SK-N-SH (cell line): ENCODE data around the gene TMEM80. TPM values are rescaled to one million over a fixed set of nuclear protein-coding genes. Genes with fewer than 3 reads are reported as not detected.

Source experiments
- CTCF ChIA-PET: fragments of 300-600, 350-600 bp; formaldehyde crosslinking; extraction: SDS; loops from one replicate; lab custom pipeline; 2021; lab: Yijun Ruan, JAX
- POLR2A ChIA-PET: fragments of 350-600 bp; sonication (Branson Sonifier 250); formaldehyde crosslinking; extraction: SDS; loops from one replicate; lab custom pipeline; 2020; ENCODE audit warnings: antibody characterized with exemption, inconsistent platforms; lab: Yijun Ruan, JAX
- DNase-seq: peaks from one replicate; pipeline ENCODE4 v3.0.0; 2012
- H2AFZ ChIP-seq: fragments of 200-600 bp; sonication (generic); 2 replicates; pipeline ENCODE4 v1.8.1; 2016; ENCODE audit warnings: antibody characterized with exemption, mild to moderate bottlenecking, low read depth
- H3F3A ChIP-seq: fragments of 200-600 bp; sonication (generic); replicated peaks from 2 replicates; pipeline ENCODE3; 2016; ENCODE audit warnings: antibody characterized with exemption, mild to moderate bottlenecking; ENCODE audit not compliant: insufficient read depth
- H3K27ac ChIP-seq, 2 experiments: fragments of 200-500 bp in 1 of 2; fragments of 200-600 bp in 1 of 2; sonication (Bioruptor generic) in 1 of 2; sonication (generic), shearing (Covaris generic) in 1 of 2; 2 replicates each; pipeline versions ENCODE4 v1.5.1 to v1.6.1; 2014 to 2016; ENCODE audit warnings: low read depth in 2 of 2, inconsistent platforms in 1 of 2, low read length in 1 of 2, mild to moderate bottlenecking in 1 of 2, mixed read lengths in 1 of 2
- H3K27me3 ChIP-seq: fragments of 200-600 bp; sonication (generic), shearing (Covaris generic); 2 replicates; pipeline ENCODE4 v1.6.1; 2016; ENCODE audit warnings: mixed run types; ENCODE audit not compliant: insufficient read depth
- H3K36me3 ChIP-seq, 2 experiments: fragments of 200-500 bp in 1 of 2; fragments of 200-600 bp in 1 of 2; sonication (Bioruptor generic) in 1 of 2; sonication (generic) in 1 of 2; replicated peaks in 1 of 2; 2 replicates each; pipeline versions ENCODE3 to v1.5.1; 2014 to 2016; ENCODE audit warnings: low read length in 1 of 2, mild to moderate bottlenecking in 1 of 2; ENCODE audit not compliant: insufficient read depth in 2 of 2, control insufficient read depth in 1 of 2
- H3K4me1 ChIP-seq, 2 experiments: fragments of 200-500 bp in 1 of 2; fragments of 200-600 bp in 1 of 2; sonication (Bioruptor generic) in 1 of 2; sonication (generic), shearing (Covaris generic) in 1 of 2; 2 replicates each; pipeline versions ENCODE4 v1.5.1 to v1.6.1; 2014 to 2016; ENCODE audit warnings: low read depth in 1 of 2, low read length in 1 of 2, mixed run types in 1 of 2; ENCODE audit not compliant: insufficient read depth in 2 of 2, control insufficient read depth in 1 of 2
- H3K4me2 ChIP-seq: fragments of 200-600 bp; sonication (generic), shearing (Covaris generic); 2 replicates; pipeline ENCODE4 v1.6.1; 2017; ENCODE audit warnings: mixed run types
- H3K4me3 ChIP-seq, 2 experiments: fragments of 200-500 bp in 1 of 2; fragments of 200-600 bp in 1 of 2; sonication (Bioruptor generic) in 1 of 2; sonication (generic), shearing (Covaris generic) in 1 of 2; 2 replicates each; pipeline versions ENCODE4 v1.5.1 to v1.8.1; 2014 to 2016; ENCODE audit warnings: low read depth in 2 of 2, inconsistent platforms in 1 of 2, low read length in 1 of 2, mild to moderate bottlenecking in 1 of 2, mixed read lengths in 1 of 2, moderate library complexity in 1 of 2
- H3K79me2 ChIP-seq: fragments of 200-600 bp; sonication (generic); 2 replicates; pipeline ENCODE4 v1.8.1; 2017; ENCODE audit warnings: mild to moderate bottlenecking; ENCODE audit not compliant: insufficient read depth
- H3K9ac ChIP-seq: fragments of 200-600 bp; sonication (generic); 2 replicates; pipeline ENCODE4 v1.6.1; 2017; ENCODE audit warnings: mixed run types
- H3K9me2 ChIP-seq: fragments of 200-600 bp; sonication (generic); 2 replicates; pipeline ENCODE4 v1.6.1; 2017; ENCODE audit warnings: mixed run types
- H3K9me3 ChIP-seq: fragments of 200-600 bp; sonication (generic); 2 replicates; pipeline ENCODE4 v1.6.1; 2017; ENCODE audit warnings: mixed run types, mild to moderate bottlenecking, moderate library complexity
- H4K20me1 ChIP-seq: fragments of 200-600 bp; sonication (generic); 2 replicates; pipeline ENCODE4 v1.6.1; 2017; ENCODE audit warnings: mild to moderate bottlenecking, mixed run types; ENCODE audit not compliant: insufficient read depth
- CHD2 ChIP-seq: fragments of 150-350 bp; IDR thresholded peaks from 2 replicates; pipeline ENCODE4 v1.6.1; 2018; ENCODE audit warnings: low read length; ENCODE audit not compliant: partially characterized antibody
- ELF1 ChIP-seq: IDR thresholded peaks from 2 replicates; pipeline ENCODE4 v1.4.0; 2012
- EP300 ChIP-seq, 2 experiments: IDR thresholded peaks; 2 replicates each; pipeline versions ENCODE4 v1.4.0 to v1.6.1; 2012; ENCODE audit warnings: borderline replicate concordance in 1 of 2, low read depth in 1 of 2, low read length in 1 of 2
- FOSL2 ChIP-seq: IDR thresholded peaks from 2 replicates; pipeline ENCODE4 v1.4.0; 2012; ENCODE audit warnings: low read depth, mild to moderate bottlenecking, moderate library complexity, borderline replicate concordance
- FOXM1 ChIP-seq: IDR thresholded peaks from 2 replicates; pipeline ENCODE4 v1.4.0; 2012; ENCODE audit warnings: low read depth, mild to moderate bottlenecking
- GABPA ChIP-seq: IDR thresholded peaks from 2 replicates; pipeline ENCODE4 v1.4.0; 2012; ENCODE audit warnings: low read depth, mild to moderate bottlenecking
- MEF2A ChIP-seq: IDR thresholded peaks from 2 replicates; pipeline ENCODE4 v1.4.0; 2012; ENCODE audit warnings: low read depth, borderline replicate concordance
- MXI1 ChIP-seq: IDR thresholded peaks from 2 replicates; pipeline ENCODE4 v1.6.1; 2012; ENCODE audit warnings: mild to moderate bottlenecking, low read depth, low read length, improper control_type of control experiment
- NRF1 ChIP-seq: IDR thresholded peaks from 2 replicates; pipeline ENCODE4 v1.6.1; 2012; ENCODE audit warnings: low read depth, mild to moderate bottlenecking, low read length
- PBX3 ChIP-seq: IDR thresholded peaks from 2 replicates; pipeline ENCODE4; 2012
- POLR2AphosphoS5 ChIP-seq: IDR thresholded peaks from 2 replicates; pipeline ENCODE4 v1.6.1; 2012; ENCODE audit warnings: low read depth, low read length
- RCOR1 ChIP-seq: fragments of 150-350 bp; IDR thresholded peaks from 2 replicates; pipeline ENCODE4 v1.6.1; 2017; ENCODE audit warnings: antibody characterized with exemption, low read length
- SIN3A ChIP-seq: IDR thresholded peaks from 2 replicates; pipeline ENCODE4 v1.6.1; 2012; ENCODE audit warnings: low read depth, mild to moderate bottlenecking, low read length, moderate library complexity, borderline replicate concordance
- SMC3 ChIP-seq: IDR thresholded peaks from 2 replicates; pipeline ENCODE4 v1.6.1; 2012; ENCODE audit warnings: low read depth, low read length, improper control_type of control experiment
- TCF12 ChIP-seq: IDR thresholded peaks from 2 replicates; pipeline ENCODE4 v1.4.0; 2012
- TEAD4 ChIP-seq: IDR thresholded peaks from 2 replicates; pipeline ENCODE4 v1.4.0; 2012; ENCODE audit warnings: mild to moderate bottlenecking, borderline replicate concordance; ENCODE audit not compliant: insufficient read depth
- USF2 ChIP-seq: fragments of 150-350 bp; IDR thresholded peaks from 2 replicates; pipeline ENCODE4 v1.6.1; 2017; ENCODE audit warnings: antibody characterized with exemption, low read length, low read depth, borderline replicate concordance
- WGBS: methylation state at CpG from one replicate; pipeline ENCODE4 v1.1.6; 2017; ENCODE audit warnings: low lambda C conversion rate; 5-methylcytosine and 5-hydroxymethylcytosine counted together
- polyA plus RNA-seq, 3 experiments: library from polyadenylated mRNA; depleted of rRNA; stranded (reverse); fragments of >200 nt; gene quantifications; 2 replicates each; pipeline ENCODE4 v1.2.3, GENCODE V29; 2012
- TF ChIP-seq, protein P1 (sequence below): IDR thresholded peaks from 2 replicates; pipeline ENCODE4 v1.4.0; 2012; ENCODE audit warnings: low read depth, borderline replicate concordance
- TF ChIP-seq, protein P2 (sequence below): fragments of 150-350 bp; IDR thresholded peaks from 2 replicates; pipeline ENCODE4 v1.6.1; 2016; ENCODE audit warnings: mild to moderate bottlenecking, low read depth, low read length
- TF ChIP-seq, protein P3 (sequence below): fragments of 200-600 bp; sonication (generic); IDR thresholded peaks from 2 replicates; pipeline ENCODE4 v1.6.1; 2017; ENCODE audit warnings: antibody characterized with exemption, mild to moderate bottlenecking, moderate library complexity

Gene TMEM80
- polyA plus RNA-seq, 1 of the 3 experiments (the other 2 are of a cell fraction): 40.4 TPM

DNA sequence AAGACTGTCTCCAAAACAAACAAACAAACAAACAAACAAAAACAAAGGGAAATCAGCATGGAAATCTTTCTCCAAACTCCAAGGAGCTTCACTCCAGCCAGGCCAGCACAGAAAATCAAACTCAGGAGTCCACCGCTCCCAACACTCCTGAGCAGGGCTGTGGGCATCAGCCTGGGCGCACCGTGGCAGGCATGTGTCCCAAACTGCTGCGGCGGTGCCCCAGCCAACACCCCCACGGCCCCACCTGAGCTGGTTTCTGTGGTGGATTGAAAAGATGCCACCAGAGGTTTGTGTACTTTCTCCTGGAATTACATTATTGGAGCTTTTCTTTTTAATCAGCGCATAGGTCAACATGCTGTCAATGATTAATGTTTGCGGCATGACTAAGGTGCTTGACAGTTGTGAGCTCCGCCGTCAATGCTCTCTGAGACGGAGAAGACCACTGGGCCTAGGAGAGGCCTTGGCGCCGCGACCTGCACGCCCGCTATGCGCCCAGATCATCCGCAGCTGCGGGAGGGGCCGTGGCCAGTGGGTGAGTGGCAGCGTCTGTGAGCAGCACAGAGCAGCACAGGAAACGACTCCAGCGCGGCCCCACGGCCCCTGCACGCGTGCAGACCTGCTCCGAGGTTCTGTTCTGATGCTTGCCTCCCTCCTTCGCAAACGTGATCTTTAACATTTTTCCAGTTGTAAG, 40.4 kb upstream of the TMEM80 start:
- CTCF ChIA-PET: interaction anchor here (0.8 kb wide), 1 partner anchor 42 kb away, joined by 3 read pairs; no protein-coding TSS in a partner anchor
- peaks cover 0 to 26% of the 10 kb centered on the region in 2 experiments for H3K36me3 ChIP-seq
- H3K4me3 ChIP-seq: no peak overlapping the region
- no peak for DNase-seq
- H3K27ac ChIP-seq: no peak overlapping the region
- 94% methylated on average over 24 of the region's 30 CpGs for WGBS
- H2AFZ ChIP-seq: no peak overlapping the region
- H4K20me1 ChIP-seq: no peaks in the 10 kb centered on the region
- no peaks in the 10 kb centered on the region for H3K9me2 ChIP-seq
- no peaks in the 10 kb centered on the region for H3K9me3 ChIP-seq
- no peaks in the 10 kb centered on the region for H3K4me1 ChIP-seq
- no peak overlapping the region for H3K9ac ChIP-seq
- peaks cover 8% of the 10 kb centered on the region for H3F3A ChIP-seq
- TF ChIP-seq POLR2AphosphoS5 (no peak), RCOR1 (no peak), GABPA (no peak), SMC3 (no peak), MEF2A (no peak), NRF1 (no peak), EP300 (IDR thresholded peaks at IDR 0.05; ENCODE audit: borderline replicate concordance in 1 of 2, low read depth in 1 of 2, low read length in 1 of 2) (no peak), MXI1 (no peak), CHD2 (no peak), PBX3 (no peak), TCF12 (no peak), SIN3A (no peak), TEAD4 (no peak), ELF1 (no peak), FOSL2 (no peak), FOXM1 (no peak), USF2 (no peak)
- TF ChIP-seq, protein P1, sequence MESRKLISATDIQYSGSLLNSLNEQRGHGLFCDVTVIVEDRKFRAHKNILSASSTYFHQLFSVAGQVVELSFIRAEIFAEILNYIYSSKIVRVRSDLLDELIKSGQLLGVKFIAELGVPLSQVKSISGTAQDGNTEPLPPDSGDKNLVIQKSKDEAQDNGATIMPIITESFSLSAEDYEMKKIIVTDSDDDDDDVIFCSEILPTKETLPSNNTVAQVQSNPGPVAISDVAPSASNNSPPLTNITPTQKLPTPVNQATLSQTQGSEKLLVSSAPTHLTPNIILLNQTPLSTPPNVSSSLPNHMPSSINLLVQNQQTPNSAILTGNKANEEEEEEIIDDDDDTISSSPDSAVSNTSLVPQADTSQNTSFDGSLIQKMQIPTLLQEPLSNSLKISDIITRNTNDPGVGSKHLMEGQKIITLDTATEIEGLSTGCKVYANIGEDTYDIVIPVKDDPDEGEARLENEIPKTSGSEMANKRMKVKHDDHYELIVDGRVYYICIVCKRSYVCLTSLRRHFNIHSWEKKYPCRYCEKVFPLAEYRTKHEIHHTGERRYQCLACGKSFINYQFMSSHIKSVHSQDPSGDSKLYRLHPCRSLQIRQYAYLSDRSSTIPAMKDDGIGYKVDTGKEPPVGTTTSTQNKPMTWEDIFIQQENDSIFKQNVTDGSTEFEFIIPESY: no peak
- TF ChIP-seq, protein P2, sequence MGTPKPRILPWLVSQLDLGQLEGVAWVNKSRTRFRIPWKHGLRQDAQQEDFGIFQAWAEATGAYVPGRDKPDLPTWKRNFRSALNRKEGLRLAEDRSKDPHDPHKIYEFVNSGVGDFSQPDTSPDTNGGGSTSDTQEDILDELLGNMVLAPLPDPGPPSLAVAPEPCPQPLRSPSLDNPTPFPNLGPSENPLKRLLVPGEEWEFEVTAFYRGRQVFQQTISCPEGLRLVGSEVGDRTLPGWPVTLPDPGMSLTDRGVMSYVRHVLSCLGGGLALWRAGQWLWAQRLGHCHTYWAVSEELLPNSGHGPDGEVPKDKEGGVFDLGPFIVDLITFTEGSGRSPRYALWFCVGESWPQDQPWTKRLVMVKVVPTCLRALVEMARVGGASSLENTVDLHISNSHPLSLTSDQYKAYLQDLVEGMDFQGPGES: no peak
- TF ChIP-seq, protein P3, sequence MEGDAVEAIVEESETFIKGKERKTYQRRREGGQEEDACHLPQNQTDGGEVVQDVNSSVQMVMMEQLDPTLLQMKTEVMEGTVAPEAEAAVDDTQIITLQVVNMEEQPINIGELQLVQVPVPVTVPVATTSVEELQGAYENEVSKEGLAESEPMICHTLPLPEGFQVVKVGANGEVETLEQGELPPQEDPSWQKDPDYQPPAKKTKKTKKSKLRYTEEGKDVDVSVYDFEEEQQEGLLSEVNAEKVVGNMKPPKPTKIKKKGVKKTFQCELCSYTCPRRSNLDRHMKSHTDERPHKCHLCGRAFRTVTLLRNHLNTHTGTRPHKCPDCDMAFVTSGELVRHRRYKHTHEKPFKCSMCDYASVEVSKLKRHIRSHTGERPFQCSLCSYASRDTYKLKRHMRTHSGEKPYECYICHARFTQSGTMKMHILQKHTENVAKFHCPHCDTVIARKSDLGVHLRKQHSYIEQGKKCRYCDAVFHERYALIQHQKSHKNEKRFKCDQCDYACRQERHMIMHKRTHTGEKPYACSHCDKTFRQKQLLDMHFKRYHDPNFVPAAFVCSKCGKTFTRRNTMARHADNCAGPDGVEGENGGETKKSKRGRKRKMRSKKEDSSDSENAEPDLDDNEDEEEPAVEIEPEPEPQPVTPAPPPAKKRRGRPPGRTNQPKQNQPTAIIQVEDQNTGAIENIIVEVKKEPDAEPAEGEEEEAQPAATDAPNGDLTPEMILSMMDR: no peak
- H3K79me2 ChIP-seq: no peaks in the 10 kb centered on the region
- no peaks in the 10 kb centered on the region for H3K27me3 ChIP-seq
- POLR2A ChIA-PET: no interaction called here
- no peak overlapping the region for H3K4me2 ChIP-seq
